COLO668 (cell line): ENCODE results near the gene TNFAIP8L2.

Source experiments
- DNase-seq: peaks from one replicate; lab custom pipeline; 2025; ENCODE audit not compliant: unreplicated experiment; lab: John Stamatoyannopoulos, UW

The TNFAIP8L2 gene

DNA sequence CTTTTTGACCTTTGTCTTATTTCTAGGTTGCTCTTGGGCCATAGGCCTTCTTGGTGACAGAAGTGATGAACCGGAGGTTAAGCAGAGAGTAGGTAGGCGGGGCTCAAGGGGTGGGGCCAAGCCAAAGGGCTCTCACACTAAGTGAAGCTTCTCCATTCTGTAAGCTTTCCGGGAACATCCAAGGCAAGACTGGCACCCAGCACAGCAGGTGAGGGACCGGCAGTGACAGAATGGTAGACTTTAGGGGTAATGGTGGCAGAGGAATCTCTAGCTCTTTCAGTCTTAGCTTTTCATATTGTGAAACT, at the start of gene TNFAIP8L2:
TNFAIP8L2 (plus strand) TSS at position 135 of the 305 bp plus-strand sequence. CDS start 2,049 bp downstream, outside the sequence.
- DNase-seq, result no peak

DNA sequence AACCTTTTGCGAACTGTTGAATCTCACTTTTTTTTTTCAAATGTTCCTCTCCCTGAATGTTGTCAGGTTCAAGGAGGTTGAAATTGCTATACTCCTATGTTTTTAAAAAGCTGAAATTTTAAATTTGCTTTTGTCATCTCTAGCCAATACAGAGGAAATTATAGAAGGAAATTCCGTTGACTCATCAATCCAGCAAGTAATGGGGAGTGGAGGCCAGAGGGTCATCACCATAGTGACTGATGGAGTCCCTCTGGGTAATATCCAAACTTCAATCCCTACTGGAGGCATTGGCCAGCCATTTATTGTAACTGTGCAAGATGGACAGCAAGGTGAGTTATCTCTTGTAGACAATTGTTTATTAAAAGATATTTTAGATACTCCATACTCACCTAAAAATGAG, 49.6 kb upstream of the TNFAIP8L2 start:
- DNase-seq, result no peak

GRCh38 chr1:151108331-151108730, 48.1 kb upstream of the TNFAIP8L2 start:
- DNase-seq, result no peak

DNA sequence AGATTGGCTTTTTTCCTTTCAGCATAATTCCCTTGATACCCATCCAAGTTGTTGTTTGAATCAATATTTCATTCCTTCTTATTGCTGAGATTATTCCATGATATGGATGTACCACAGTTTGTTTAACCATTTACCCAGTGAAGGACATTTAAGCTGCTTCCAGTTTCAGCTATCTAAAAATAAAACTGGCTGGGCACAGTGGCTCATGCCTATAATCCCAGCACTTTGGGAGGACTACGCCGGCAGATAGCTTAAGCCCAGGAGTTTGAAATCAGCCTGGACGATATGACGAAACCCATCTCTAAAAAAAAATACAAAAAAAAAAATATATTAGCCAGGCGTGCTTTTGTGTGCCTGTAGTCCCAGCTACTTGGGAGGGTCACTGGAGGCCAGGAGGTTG, 42.6 kb upstream of the TNFAIP8L2 start:
- no peak for DNase-seq

GRCh38 chr1:151124763-151125403, 31.6 kb upstream of the TNFAIP8L2 start:
- no peak for DNase-seq

DNA sequence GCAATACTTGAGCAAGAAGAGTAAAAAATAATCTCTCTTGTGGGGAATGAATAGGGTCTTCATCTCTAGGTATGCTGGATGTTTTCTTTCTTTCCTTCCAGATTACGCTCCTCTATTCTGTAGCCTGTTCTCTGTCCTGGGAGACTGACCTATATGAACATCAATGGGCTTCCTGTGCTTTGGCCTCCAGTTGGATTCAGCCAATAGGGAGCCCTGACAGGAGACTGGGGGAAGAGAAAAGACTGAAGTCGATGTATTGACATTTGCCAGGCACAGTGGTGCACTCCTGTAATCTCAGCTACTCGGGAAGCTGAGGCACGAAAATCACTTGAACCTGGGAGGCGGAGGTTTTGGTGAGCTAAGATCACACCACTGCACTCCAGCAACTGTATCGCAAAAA, 27.6 kb upstream of the TNFAIP8L2 start:
- no peak for DNase-seq

DNA sequence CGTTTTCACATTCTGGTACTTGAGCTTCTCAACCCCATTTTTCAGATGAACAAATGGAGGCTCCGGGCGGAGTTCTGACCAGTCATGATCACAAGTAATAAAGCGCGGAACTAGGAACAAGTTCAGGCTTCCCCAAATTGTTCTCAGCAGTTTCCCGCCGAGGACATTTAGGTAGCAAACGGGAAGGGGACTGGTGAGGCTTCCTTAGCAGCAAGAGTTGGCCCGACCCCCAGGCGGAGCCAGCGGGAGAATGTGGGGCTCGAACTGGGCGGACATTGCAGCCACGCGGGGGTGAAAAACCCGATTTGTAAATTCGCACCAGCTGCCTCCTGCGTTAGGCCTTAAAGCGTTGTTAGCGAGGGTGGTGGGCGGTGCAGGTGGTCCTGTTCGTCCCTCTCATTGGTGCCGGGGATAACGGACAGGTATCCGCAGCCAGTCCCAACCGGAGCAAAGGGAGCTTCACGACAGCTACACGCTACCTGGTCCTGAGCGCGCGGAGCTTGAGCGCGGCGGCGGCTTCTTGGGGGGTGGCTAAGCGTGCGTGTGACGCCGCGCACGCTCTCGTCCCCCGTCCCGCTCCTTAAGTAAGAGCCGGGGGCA, 25.4 kb upstream of the TNFAIP8L2 start:
- peak; percentile 89 for DNase-seq

DNA sequence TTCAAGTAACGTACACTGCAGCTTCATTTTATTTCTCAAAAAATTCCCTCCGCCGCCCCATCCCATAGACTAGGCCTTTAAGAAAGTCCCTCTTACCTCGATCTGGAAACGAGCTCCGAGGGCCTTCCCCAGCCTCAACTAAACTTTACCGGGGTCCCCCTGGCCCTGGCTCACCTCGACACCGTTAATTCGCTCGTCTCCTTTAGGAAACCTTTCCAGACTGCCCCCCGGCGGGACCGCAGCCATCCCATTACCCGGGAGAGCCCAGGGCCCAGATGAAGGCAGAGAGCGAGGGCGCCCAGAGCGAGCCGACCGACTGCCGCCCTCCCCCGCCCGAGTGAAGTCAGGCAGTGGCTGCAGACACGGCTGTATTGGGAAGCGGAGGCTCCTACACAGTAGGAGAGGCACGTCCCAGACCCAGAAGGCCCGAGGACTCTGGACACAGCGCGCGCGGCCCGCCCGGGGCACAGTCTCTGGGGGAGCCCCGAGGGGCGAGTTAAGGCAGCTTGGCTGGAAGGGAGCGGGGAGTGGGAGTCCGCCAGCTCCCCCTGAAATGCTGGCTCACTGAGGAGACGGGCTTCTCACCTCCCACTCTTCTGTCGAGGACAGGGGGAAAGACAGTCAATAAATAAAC, 24.6 kb upstream of the TNFAIP8L2 start:
- peak; percentile 58 for DNase-seq

- DNase-seq, result no peak
These were observed 24.0 kb upstream of the TNFAIP8L2 start for GRCh38 chr1:151132335-151133017.

GRCh38 chr1:151133018-151133806, 23.2 kb upstream of the TNFAIP8L2 start:
- DNase-seq, result no peak

GRCh38 chr1:151134396-151134795, 22.1 kb upstream of the TNFAIP8L2 start:
- DNase-seq, result peak; percentile 24

GRCh38 chr1:151134991-151135390, 21.5 kb upstream of the TNFAIP8L2 start:
- no peak for DNase-seq

GRCh38 chr1:151135433-151136385, 20.7 kb upstream of the TNFAIP8L2 start:
- DNase-seq, result no peak

- DNase-seq, result no peak
These were observed 18.7 kb upstream of the TNFAIP8L2 start for GRCh38 chr1:151137789-151138188.

DNA sequence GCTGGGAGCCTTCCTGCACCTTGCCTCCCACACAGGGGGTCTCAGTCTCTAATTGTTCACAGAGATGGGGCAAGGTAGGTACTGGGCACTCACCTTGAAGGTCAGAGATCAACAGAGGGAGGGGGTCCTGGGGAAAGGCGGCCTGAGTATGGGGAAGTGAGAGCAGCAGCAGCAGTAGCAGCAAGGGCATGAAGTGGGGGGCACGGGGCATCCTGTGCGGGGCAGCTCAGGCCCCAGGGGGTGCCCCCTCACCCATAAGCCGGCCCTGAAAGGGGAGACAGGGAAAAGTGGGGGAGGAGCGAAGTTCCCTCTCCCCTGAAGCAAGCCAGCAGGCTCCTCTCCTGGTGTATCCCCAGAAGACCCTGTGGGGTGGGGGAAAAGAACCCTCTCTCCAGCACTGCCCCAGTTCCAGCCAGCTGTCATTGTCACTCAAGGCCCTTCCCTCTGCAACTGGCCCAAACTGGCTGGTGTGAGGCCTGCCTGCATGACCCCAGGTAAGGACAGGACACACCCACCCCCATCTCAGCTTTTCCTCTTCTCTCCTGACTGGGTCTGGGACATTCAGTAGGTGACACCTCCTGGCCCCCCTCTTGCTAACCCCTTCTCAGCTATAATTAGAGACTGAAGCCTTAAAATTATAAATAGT, 13.9 kb upstream of the TNFAIP8L2 start:
- DNase-seq, result no peak

GRCh38 chr1:151143057-151143435, 13.4 kb upstream of the TNFAIP8L2 start:
- DNase-seq, result no peak

GRCh38 chr1:151143986-151144385, 12.5 kb upstream of the TNFAIP8L2 start:
- no peak for DNase-seq

GRCh38 chr1:151144474-151145303, 11.8 kb upstream of the TNFAIP8L2 start:
- DNase-seq, result no peak
